HG03520 (cell line): ENCODE results near the gene MRPS21.

Experiments
- ATAC-seq: cut with Tn5 transposase; IDR thresholded peaks from one replicate; pipeline ENCODE4 v1.9.1; 2021; ENCODE audit warnings: mild to moderate bottlenecking, moderate library complexity; ENCODE audit not compliant: unreplicated experiment

MRPS21 gene

GRCh38 chr1:150293433-150294253, at the start of gene MRPS21:
Gene MRPS21 (plus strand): TSS chr1:150293861. CDS start chr1:150294367, 506 bp downstream.
- peak; percentile 97 for ATAC-seq

- no peak for ATAC-seq
These were observed 43.7 kb upstream of the MRPS21 start for GRCh38 chr1:150249936-150250335.

GRCh38 chr1:150256198-150256553, 37.5 kb upstream of the MRPS21 start:
- ATAC-seq: no peak

- ATAC-seq: no peak
These were observed 36.9 kb upstream of the MRPS21 start for GRCh38 chr1:150256554-150257341.

GRCh38 chr1:150257624-150258585, 35.8 kb upstream of the MRPS21 start, which contains the start of gene CA14:
Gene CA14 (plus strand): TSS chr1:150257774. CDS start chr1:150258129, 355 bp downstream.
- no peak for ATAC-seq

GRCh38 chr1:150259217-150259616, 34.4 kb upstream of the MRPS21 start:
- ATAC-seq: no peak

- no peak for ATAC-seq
These were observed 33.6 kb upstream of the MRPS21 start for GRCh38 chr1:150259758-150260669.

GRCh38 chr1:150261367-150261766, 32.3 kb upstream of the MRPS21 start:
- ATAC-seq: no peak

GRCh38 chr1:150262388-150263320, 31.0 kb upstream of the MRPS21 start:
- ATAC-seq: no peak

- no peak for ATAC-seq
These were observed 30.1 kb upstream of the MRPS21 start for GRCh38 chr1:150263549-150263948.

- ATAC-seq: no peak
These were observed 25.8 kb upstream of the MRPS21 start for GRCh38 chr1:150267896-150268295.

- ATAC-seq: peak; percentile 14
These were observed 25.3 kb upstream of the MRPS21 start for GRCh38 chr1:150268340-150268704.

- peak; percentile 74 for ATAC-seq
These were observed 24.8 kb upstream of the MRPS21 start, which contains the start of gene APH1A for GRCh38 chr1:150268705-150269403. Gene APH1A (minus strand): TSS chr1:150269016. CDS start chr1:150268810, 206 bp downstream.

GRCh38 chr1:150269451-150269850, 24.2 kb upstream of the MRPS21 start:
- ATAC-seq: no peak

- ATAC-seq: no peak
These were observed 22.2 kb upstream of the MRPS21 start for GRCh38 chr1:150271291-150271959.

GRCh38 chr1:150273311-150273710, 20.4 kb upstream of the MRPS21 start:
- ATAC-seq: no peak

GRCh38 chr1:150280138-150280707, 13.4 kb upstream of the MRPS21 start:
- no peak for ATAC-seq
